Muscle layer of colon (tissue), 2 donors: ENCODE measurements around the gene KRT3.

Experiments used
- H3K27ac ChIP-seq: one replicate; pipeline ENCODE4 v1.7.0; 2013; ENCODE audit warnings: low read depth, mild to moderate bottlenecking, low read length, moderate library complexity
- H3K27me3 ChIP-seq, 2 donors: one replicate each; pipeline ENCODE4 v1.7.0; 2013; ENCODE audit warnings: low read length in 2 of 2, mild to moderate bottlenecking in 2 of 2; ENCODE audit not compliant: insufficient read depth in 2 of 2, control insufficient read depth in 1 of 2
- H3K36me3 ChIP-seq: one replicate; pipeline ENCODE4 v1.7.0; 2013; ENCODE audit warnings: mild to moderate bottlenecking, low read length; ENCODE audit not compliant: insufficient read depth
- H3K4me1 ChIP-seq: one replicate; pipeline ENCODE4 v1.7.0; 2013; ENCODE audit warnings: mild to moderate bottlenecking, low read length; ENCODE audit not compliant: insufficient read depth
- H3K4me3 ChIP-seq, 2 donors: one replicate each; pipeline ENCODE4 v1.7.0; 2013; ENCODE audit warnings: low read length in 2 of 2, low read depth in 1 of 2, mild to moderate bottlenecking in 1 of 2, moderate library complexity in 1 of 2
- H3K9ac ChIP-seq: one replicate; pipeline ENCODE4 v1.7.0; 2013; ENCODE audit warnings: low read length
- H3K9me3 ChIP-seq: one replicate; pipeline ENCODE4 v1.7.0; 2013; ENCODE audit warnings: mild to moderate bottlenecking, low read length
- donor health status: abdominal sarcoma.
- donor health status: Adenocarcinoma of cecum.

Gene KRT3

DNA sequence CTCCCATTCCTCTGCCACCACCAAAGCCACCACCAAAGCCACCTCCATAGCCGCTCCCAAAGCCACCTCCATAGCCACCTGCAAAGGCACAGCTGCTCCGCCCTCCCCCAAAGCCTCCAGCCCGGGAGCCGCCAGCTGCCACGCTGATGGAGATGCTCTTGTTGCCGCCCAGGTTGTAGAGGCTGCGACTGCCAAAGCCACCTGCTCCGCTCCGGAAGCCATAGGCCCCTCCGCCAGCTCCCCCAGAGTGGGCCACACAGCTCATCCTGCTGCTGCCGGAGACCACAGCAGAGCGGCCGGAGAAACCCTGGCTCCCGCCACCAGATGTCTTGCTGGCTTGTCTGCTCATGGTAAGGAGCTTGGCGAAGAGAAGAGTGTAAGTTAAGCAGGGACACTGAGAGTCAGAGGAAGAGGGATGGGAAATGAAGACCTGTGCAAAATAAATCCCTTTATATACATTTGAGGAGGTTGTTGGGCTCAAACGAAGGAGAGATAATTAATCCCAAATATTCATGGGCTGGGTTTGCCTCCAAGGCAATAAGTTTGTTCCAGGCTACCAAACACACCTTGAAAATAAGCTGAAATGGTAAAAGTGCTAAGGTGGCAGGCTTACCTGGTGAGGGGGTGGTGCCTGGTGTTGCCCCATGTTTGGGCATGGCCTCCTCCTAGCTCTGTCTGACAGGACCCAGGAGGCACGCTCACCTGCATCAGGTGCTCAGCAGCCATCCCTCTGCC lies at the start of gene KRT3:
TSS of gene KRT3 (minus strand) at position 424 of the 735 bp plus-strand sequence. CDS start at position 349, 75 bp downstream.
- Histone ChIP-seq H3K27ac (no peak within 1 kb of the TSS), H3K4me3 (no peak within 1 kb of the TSS), H3K27me3 (peaks cover 0 to 6% of the 10 kb centered on the region in 2 donors), H3K9ac (no peak within 1 kb of the TSS), H3K36me3 (no peaks in the 10 kb centered on the region), H3K9me3 (no peaks in the 10 kb centered on the region), H3K4me1 (no peaks in the 10 kb centered on the region)

DNA sequence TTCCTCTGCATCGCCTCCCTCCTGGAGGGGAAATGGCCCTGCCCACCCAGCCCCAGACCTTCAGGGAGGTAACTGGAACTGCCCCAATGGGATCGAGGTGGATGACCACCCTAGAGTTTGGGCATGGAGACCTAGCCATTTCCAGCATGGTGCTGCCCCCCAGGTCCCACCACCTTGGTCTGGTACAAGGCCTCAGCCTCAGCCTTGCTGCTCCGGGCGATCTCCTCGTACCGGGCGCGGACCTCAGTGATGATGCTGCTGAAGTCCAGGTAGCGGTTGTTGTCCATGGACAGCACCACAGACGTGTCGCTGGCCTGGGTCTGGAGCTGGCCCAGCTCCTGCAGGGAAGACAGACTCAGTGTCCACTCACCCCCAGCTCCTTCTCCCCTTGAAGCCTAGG lies 48.5 kb upstream of the KRT3 start:
- H3K9ac ChIP-seq = no peak overlapping the region
- H3K4me3 ChIP-seq = no peak overlapping the region
- H3K27me3 ChIP-seq = peaks cover 0 to 6% of the 10 kb centered on the region in 2 donors
- no peak overlapping the region for H3K27ac ChIP-seq
- H3K9me3 ChIP-seq = no peaks in the 10 kb centered on the region
- no peaks in the 10 kb centered on the region for H3K4me1 ChIP-seq
- no peaks in the 10 kb centered on the region for H3K36me3 ChIP-seq

DNA sequence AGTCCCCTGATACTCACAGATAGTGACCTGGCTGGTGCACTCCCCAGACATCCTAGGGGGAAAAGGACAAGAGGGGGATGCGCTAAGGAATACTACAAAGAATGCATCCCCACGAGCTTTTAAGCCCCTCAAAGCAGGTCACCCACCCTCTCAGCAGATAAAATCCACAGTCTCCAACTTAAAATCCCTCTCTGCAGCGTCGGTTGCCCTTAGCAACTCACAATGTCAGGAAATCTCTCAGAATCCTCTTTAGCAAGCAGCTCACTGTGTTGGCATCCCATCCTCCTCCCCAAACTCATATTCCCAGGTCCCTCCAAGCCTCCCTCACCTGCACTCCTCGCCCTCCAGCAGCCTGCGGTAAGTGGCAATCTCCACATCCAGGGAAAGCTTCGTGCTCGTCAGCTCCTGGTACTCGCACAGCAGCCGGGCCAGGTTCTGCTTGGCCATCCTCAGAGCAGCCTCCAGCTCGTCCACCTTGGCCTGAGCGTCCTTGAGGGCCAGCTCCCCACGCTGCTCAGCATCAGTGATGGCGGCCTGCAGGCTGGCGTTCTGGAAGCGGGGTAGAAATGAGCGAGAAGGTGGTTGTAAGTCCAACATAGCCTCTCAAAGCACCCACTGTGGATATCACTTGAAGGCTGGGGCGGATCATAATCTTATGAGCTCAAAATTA lies 43.7 kb upstream of the KRT3 start:
- no peak overlapping the region for H3K9ac ChIP-seq
- no peaks in the 10 kb centered on the region for H3K4me1 ChIP-seq
- no peaks in the 10 kb centered on the region for H3K27me3 ChIP-seq
- no peaks in the 10 kb centered on the region for H3K36me3 ChIP-seq
- no peaks in the 10 kb centered on the region for H3K9me3 ChIP-seq
- H3K27ac ChIP-seq = no peak overlapping the region
- H3K4me3 ChIP-seq = no peak overlapping the region

DNA sequence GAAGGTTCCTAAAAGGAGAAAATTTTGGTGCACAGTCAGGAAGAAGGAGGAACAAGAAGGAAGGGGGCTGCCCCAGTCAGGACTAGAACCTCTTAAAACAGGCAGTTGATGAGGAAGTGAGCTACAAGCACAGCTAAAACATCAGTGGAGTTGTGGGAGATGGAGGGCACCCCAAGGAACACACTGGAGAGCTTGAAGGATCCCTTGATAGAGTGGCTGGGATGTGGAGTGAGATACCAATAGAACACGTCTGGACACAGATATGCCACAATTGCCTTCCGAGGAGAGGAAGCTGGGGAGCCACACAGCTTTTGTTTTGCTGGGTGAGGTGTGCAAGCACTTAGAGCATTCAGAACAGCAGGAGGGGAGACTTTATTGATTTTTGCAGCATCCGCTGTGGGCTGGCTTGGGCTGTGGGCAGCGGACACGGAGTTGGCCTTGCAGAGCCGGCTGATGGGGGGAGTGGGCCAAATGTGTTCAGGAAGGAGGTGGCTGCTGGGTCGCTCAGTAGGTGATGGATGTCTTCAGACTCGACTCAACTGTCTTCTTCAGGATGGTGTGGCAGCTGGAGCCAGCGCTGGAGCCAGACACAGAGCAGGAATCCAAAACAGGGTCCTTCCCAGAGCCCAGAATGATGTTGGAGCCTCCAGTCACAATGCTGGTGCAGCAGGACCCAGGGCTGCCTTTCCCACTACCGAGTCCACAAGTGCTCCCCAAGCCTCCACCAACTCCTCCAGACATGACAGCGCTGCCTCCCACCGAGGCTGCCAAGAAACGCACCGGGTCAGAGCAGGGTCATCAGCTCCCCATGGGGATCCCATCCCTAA lies 42.9 kb upstream of the KRT3 start:
- Histone ChIP-seq H3K9me3 (no peaks in the 10 kb centered on the region), H3K27ac (no peak overlapping the region), H3K27me3 (no peaks in the 10 kb centered on the region), H3K4me3 (no peak overlapping the region), H3K4me1 (no peaks in the 10 kb centered on the region), H3K36me3 (no peaks in the 10 kb centered on the region), H3K9ac (no peak overlapping the region)

DNA sequence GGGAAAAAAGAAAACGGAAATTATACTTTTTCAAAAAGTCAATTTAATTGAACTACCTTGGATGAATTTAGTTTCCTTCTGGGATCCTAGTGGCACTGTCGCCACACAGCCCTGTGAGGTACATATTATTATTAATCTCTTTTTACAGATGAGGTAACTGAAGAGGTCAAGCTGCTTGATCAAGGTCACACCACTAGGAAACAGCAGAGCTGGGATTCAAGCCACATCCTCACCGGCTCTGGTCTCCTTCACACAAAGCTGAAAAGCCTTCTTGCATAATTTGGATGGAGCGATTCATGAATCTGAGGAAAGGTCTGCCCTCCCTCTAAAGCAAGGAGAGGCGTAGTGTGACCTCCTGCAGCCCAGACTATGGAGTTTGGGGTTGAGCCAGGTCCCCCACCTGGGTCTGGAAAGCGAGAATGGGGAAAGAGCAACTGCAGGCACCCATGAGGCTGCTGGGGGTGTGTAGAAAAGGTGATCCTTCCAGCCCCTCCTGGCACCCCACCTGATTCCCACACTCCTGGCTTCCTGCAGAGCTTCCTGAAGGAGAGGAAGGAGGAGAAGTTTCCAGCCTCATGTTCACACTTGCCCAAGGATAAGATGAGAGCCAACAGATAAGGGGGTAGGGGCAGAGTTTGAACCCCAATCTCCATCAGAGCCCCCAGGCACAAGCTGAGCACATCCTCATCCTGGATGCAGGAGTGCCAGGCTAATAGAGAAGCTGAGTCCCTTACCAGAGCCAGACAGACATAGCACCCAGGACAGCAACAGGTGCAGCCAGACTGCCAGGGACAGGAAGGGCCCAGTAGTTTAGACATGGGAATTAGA lies 42.1 kb upstream of the KRT3 start:
- Histone ChIP-seq H3K4me1 (no peaks in the 10 kb centered on the region), H3K9me3 (no peaks in the 10 kb centered on the region), H3K9ac (no peak overlapping the region), H3K4me3 (no peak overlapping the region), H3K27ac (no peak overlapping the region), H3K36me3 (no peaks in the 10 kb centered on the region), H3K27me3 (no peaks in the 10 kb centered on the region)

DNA sequence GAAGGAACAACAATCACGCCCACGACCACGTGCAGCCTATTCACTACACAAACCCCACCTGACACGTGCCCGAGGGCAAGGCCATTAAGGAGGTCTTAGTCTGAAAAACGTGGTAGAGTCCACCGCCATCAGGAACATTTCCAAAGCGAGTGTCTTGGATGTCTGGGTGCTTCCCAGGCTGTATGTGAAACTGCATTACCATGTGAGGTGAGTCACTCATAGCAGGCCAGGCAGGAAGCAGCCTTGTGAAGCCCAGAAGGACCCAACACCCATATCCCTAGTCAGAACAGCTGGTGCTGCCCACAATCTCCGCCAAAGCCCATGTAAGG lies 41.5 kb upstream of the KRT3 start:
- Histone ChIP-seq H3K4me3 (no peak overlapping the region), H3K4me1 (no peaks in the 10 kb centered on the region), H3K9ac (no peak overlapping the region), H3K27ac (no peak overlapping the region), H3K9me3 (no peaks in the 10 kb centered on the region), H3K36me3 (no peaks in the 10 kb centered on the region), H3K27me3 (no peaks in the 10 kb centered on the region)

DNA sequence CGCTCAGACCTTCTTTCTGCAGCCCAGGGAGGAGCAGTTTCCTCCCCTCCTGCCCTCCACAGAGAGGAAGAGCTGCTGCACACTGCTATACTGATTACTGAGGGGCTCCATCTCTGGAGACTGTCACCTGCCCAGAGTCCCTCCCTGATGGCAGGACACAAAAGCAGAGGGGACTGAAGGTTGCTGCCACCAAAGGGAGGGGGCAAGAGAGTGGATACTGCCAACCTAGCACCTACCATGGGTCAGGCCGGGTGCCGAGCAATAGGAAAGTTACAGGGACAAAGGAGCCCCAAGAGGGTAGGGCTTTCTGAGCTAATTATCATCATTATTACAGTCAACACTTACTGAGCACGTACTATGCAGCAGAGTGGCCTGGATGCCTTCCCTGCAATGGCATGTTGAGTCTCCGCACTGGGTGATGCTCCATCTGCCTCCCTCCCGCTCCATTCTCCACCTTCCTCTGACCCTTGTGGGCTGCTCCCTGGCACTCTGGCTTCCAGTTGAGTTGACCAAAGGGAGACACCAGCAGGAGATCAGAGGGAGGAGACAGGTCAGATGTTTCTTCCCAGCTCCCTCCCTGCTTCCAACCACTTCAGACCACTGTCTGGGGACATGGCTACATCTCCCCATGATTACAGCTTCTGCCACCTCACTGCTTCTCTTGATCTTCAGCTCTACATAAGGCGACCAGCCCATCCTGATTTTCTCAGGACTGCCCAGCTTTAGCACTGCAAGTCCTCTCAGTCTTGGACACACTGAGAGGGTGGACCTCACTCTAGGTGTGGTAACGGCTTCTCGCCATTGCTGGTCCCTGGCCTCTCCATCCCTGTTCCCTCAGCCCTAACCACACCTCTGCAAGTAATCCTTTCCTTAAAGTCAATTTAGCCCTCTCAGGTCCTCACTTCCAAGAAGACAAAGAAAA lies 40.8 kb upstream of the KRT3 start:
- Histone ChIP-seq H3K9ac (no peak overlapping the region), H3K9me3 (no peaks in the 10 kb centered on the region), H3K4me1 (no peaks in the 10 kb centered on the region), H3K27ac (no peak overlapping the region), H3K27me3 (no peaks in the 10 kb centered on the region), H3K36me3 (no peaks in the 10 kb centered on the region), H3K4me3 (no peak overlapping the region)

DNA sequence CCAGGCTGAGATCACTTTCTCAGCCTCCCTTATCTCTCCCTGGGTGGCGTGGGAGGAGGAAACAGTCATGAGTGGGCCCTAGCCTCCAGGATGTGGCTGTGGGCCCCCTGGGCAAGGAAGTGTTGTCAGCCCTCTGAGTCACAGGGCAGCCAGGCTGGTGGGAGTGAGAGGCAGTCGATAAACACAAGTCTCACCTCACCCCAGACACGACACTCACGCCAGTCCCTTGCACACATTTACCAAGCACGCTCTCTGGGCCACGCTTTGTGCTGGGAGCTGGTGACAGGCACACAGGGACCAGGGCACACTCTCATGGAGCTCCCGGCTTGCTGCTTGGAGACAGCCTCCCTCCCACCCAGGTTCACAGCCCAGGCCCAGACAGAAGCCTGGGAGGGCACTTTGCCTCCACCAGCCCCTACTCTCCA lies 40.1 kb upstream of the KRT3 start:
- H3K4me1 ChIP-seq = no peaks in the 10 kb centered on the region
- no peaks in the 10 kb centered on the region for H3K27me3 ChIP-seq
- no peak overlapping the region for H3K27ac ChIP-seq

DNA sequence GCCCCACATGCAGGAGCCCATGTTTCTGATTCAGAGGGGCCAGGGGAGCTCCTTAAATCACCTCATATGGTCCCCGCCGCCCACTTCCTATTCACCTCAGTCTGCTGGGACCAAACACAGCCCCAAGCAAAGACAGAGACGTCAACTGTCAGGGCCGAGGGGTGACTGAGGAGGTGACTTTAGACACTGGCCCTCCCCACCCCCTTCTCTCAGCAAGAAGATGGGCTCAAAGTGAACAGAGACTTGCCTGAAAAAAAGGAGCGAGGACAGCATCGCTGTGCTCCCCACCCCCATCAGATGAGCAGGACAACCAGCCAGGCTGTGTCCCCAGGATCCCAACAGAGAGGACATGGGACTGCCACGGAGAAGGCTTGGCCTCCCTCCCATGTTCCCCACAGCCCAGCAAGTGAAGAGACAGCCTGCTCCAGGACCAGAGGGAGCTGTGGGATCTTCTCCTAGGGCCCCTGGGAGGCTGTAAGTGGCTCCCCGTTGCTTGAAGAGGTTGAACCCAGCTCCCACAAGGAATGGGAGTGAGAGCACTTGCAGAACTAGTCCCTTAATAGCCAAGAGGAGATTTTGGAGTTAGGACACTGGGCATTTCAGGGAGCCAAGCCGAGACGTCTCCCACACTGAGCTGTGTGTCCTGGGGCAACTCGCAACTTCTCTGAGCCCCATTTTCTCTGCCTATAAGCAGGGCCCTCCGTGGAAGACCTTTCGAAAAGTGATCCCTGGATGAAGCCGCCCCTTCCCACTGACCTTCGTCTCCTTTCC lies 39.5 kb upstream of the KRT3 start:
- no peak overlapping the region for H3K27ac ChIP-seq
- H3K4me1 ChIP-seq = no peaks in the 10 kb centered on the region
- no peaks in the 10 kb centered on the region for H3K27me3 ChIP-seq
- no peaks in the 10 kb centered on the region for H3K9me3 ChIP-seq
- no peak overlapping the region for H3K9ac ChIP-seq
- H3K36me3 ChIP-seq = no peaks in the 10 kb centered on the region
- H3K4me3 ChIP-seq = no peak overlapping the region

More for the DNA sequence above, 40.1 kb upstream of the KRT3 start:
- Histone ChIP-seq H3K36me3 (no peaks in the 10 kb centered on the region), H3K4me3 (no peak overlapping the region), H3K9ac (no peak overlapping the region), H3K9me3 (no peaks in the 10 kb centered on the region)

DNA sequence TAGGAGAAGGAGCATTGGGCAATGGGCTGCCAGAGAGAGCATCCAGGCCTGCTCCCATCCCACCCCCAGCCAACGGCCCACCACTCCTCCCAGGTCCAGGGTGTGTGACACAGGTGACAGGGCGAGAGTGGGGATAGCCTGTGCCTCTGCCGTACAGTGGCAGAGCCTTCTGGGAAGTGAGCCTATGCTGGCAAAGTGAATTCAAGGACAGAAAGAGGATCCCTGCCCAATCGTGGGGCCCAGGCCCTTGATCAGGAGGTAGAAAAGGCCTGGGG lies 38.7 kb upstream of the KRT3 start:
- Histone ChIP-seq H3K9ac (no peak overlapping the region), H3K4me1 (no peaks in the 10 kb centered on the region), H3K27me3 (no peaks in the 10 kb centered on the region), H3K36me3 (no peaks in the 10 kb centered on the region), H3K27ac (no peak overlapping the region), H3K4me3 (no peak overlapping the region), H3K9me3 (no peaks in the 10 kb centered on the region)
